Ovary (tissue), 9 donors: ENCODE results near the gene LMAN2. TPM values are rescaled to one million over a fixed set of nuclear protein-coding genes. Genes with fewer than 3 reads are reported as not detected.

Source experiments
- DNase-seq, 5 donors: peaks; one replicate each; pipeline ENCODE4 v3.0.0-alpha.2; 2019 to 2020
- H3K27ac ChIP-seq, 2 donors: fragments of 200-600 bp; one replicate each; pipeline versions ENCODE4 v1.5.1 to v1.8.0; 2019 to 2022
- H3K27me3 ChIP-seq: fragments of 200-600 bp; one replicate; pipeline ENCODE4 v1.8.0; 2022
- H3K36me3 ChIP-seq: fragments of 200-600 bp; sonication (generic); one replicate; pipeline ENCODE4 v1.5.1; 2019
- H3K4me1 ChIP-seq: one replicate; pipeline ENCODE4 v1.8.1; 2013; ENCODE audit warnings: mild to moderate bottlenecking, moderate library complexity; ENCODE audit not compliant: insufficient read depth
- H3K4me3 ChIP-seq: fragments of 200-600 bp; sonication (generic); one replicate; pipeline ENCODE4 v1.5.1; 2017
- H3K9me3 ChIP-seq, 2 donors: fragments of 200-600 bp in 1 of 2; sonication (generic) in 1 of 2; one replicate each; pipeline versions ENCODE4 v1.5.1 to v1.8.1; 2013 to 2019; ENCODE audit warnings: mild to moderate bottlenecking in 1 of 2, moderate library complexity in 1 of 2
- EP300 ChIP-seq: sonication (generic); formaldehyde crosslinking; IDR thresholded peaks from one replicate; pipeline ENCODE4 v1.6.1; 2017; ENCODE audit warnings: antibody characterized with exemption
- POLR2A ChIP-seq: fragments of 450-650 bp; IDR thresholded peaks from one replicate; pipeline ENCODE4 v1.6.1; 2017; ENCODE audit warnings: antibody characterized with exemption, mild to moderate bottlenecking, moderate library complexity
- WGBS, 3 donors: extraction: QIAGEN DNeasy Blood & Tissue Kit in 1 of 3; methylation state at CpG; one replicate each; pipeline versions ENCODE4 v1.1.5 to v1.1.7; 2013 to 2017; 5-methylcytosine and 5-hydroxymethylcytosine counted together
- intact Hi-C, 4 donors: fragments of 100-400 bp; cut with DNase I; formaldehyde crosslinking; loops; one replicate each; pipeline versions ENCODE4 v1.11.0 to v1.15.1; 2022 to 2023
- polyA plus RNA-seq, 2 donors: library from polyadenylated mRNA; stranded (reverse); fragments of 200-250 nt in 1 of 2; fragments of 350-450 nt in 1 of 2; fragmentation: Illumina TruSeq in 1 of 2; extraction: RNeasy Lipid Tissue Mini Kit (QIAGEN cat#74804) in 1 of 2; gene quantifications; one replicate each; pipeline ENCODE4 v1.2.3, GENCODE V29; 2013 to 2014
- total RNA-seq, 7 donors: library from RNA; depleted of rRNA in 2 of 7; stranded (reverse); fragments of >200 nt in 2 of 7; fragmentation: NEBNext Ultra II Directional in 3 of 7; extraction: Animal tissue kit (Norgen Biotek cat#: 25700) in 3 of 7; gene quantifications; one replicate each; pipeline versions ENCODE4 v1.1.0 to v1.2.4, GENCODE V29; 2016 to 2023
- TF ChIP-seq, protein P1 (sequence below), 3 donors: fragments of 450-650 bp in 2 of 3; fragments of 200-600 bp in 1 of 3; IDR thresholded peaks; one replicate each; pipeline versions ENCODE4 v1.5.1 to v1.8.0; 2016 to 2022; ENCODE audit warnings: antibody characterized with exemption in 3 of 3, mild to moderate bottlenecking in 1 of 3
- donor health status: DM: no; HTN: no; CAD: no; lungs with moderate emphysema.
- donor health status: DM: no; HTN: no; CAD: no.
- donor health status: Bipolar disorder and iron deficiency.
- donor health status: DM: yes; HTN: yes; CAD: no.
- donor health status: DM: no; HTN: no; CAD: no.
- donor health status: DM: yes; HTN: yes; CAD: no.

LMAN2 gene
- total and polyA plus RNA-seq, 9 donors, result 63.5 to 154 (median 93.5) TPM

DNA sequence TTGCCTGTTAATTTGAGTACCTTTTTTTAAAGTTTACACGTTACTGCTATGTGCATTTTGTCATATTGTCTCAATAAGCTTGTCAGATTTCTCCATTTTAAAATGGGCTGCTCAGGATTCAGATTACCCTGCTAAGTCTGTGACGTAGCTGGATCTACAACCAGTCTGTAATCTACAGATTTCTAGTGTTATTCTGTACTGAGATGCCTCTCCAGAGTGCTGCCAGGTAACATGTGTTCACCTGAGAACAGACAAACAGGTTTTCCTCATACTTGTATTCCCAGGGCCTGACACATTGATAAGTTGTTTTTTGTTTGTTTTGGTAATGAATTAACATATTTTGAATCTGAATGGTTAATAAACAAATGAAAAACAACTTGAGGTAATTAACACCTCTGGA, 63.3 kb downstream of the LMAN2 start:
- Histone ChIP-seq H3K4me3 (no peak overlapping the region), H3K9me3 (no peaks in the 10 kb centered on the region), H3K27ac (no peak overlapping the region), H3K4me1 (no peaks in the 10 kb centered on the region), H3K36me3 (no peaks in the 10 kb centered on the region), H3K27me3 (no peaks in the 10 kb centered on the region)
- DNase-seq, result no peak
- TF ChIP-seq, protein P1, sequence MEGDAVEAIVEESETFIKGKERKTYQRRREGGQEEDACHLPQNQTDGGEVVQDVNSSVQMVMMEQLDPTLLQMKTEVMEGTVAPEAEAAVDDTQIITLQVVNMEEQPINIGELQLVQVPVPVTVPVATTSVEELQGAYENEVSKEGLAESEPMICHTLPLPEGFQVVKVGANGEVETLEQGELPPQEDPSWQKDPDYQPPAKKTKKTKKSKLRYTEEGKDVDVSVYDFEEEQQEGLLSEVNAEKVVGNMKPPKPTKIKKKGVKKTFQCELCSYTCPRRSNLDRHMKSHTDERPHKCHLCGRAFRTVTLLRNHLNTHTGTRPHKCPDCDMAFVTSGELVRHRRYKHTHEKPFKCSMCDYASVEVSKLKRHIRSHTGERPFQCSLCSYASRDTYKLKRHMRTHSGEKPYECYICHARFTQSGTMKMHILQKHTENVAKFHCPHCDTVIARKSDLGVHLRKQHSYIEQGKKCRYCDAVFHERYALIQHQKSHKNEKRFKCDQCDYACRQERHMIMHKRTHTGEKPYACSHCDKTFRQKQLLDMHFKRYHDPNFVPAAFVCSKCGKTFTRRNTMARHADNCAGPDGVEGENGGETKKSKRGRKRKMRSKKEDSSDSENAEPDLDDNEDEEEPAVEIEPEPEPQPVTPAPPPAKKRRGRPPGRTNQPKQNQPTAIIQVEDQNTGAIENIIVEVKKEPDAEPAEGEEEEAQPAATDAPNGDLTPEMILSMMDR (IDR thresholded peaks at IDR 0.05), result no peak
- TF ChIP-seq EP300, result no peak
- TF ChIP-seq POLR2A, result no peak
- 76 to 88% (median 87%) methylated on average over 2 of the region's 2 CpGs for WGBS, 3 donors
- intact Hi-C loops, result no loop called here

Other genes starting within 250 kb of the LMAN2 start
- 100 to 1,000 TPM in 1 of 7 donors, 10 to 100 TPM in 6; 25.6 to 110 (median 83.2) TPM for gene NSD1, start 217.9 kb downstream of the LMAN2 start, total RNA-seq
- 10 to 100 TPM; 11.5 to 28.0 TPM for gene NSD1, start 217.9 kb downstream of the LMAN2 start, polyA plus RNA-seq
- gene RAB24, start 47.9 kb downstream of the LMAN2 start, total RNA-seq, result 10 to 100 TPM; 23.3 to 40.4 (median 26.8) TPM
- 10 to 100 TPM; 17.0 to 40.4 TPM for gene RAB24, start 47.9 kb downstream of the LMAN2 start, polyA plus RNA-seq
- 10 to 100 TPM; 42.8 to 96.8 (median 74.6) TPM for gene PRELID1, start 47.9 kb downstream of the LMAN2 start, total RNA-seq
- gene PRELID1, start 47.9 kb downstream of the LMAN2 start, polyA plus RNA-seq, result 10 to 100 TPM; 65.0 to 77.6 TPM
- gene MXD3, start 39.8 kb downstream of the LMAN2 start, total RNA-seq, result 1 to 10 TPM; 3.2 to 9.8 (median 6.2) TPM
- gene MXD3, start 39.8 kb downstream of the LMAN2 start, polyA plus RNA-seq, result 1 to 10 TPM in 1 of 2 donors, under 1 TPM in 1; 0.30 to 6.0 TPM
- 10 to 100 TPM in 1 of 7 donors, 1 to 10 TPM in 6; 4.0 to 27.0 (median 8.0) TPM for gene RGS14, start 6.3 kb upstream of the LMAN2 start, total RNA-seq
- 1 to 10 TPM in 1 of 2 donors, under 1 TPM in 1; 0.73 to 6.2 TPM for gene RGS14, start 6.3 kb upstream of the LMAN2 start, polyA plus RNA-seq
- gene SLC34A1, start 32.8 kb upstream of the LMAN2 start, total RNA-seq, result not detected
- gene SLC34A1, start 32.8 kb upstream of the LMAN2 start, polyA plus RNA-seq, result not detected
- not detected for gene PFN3, start 49.0 kb upstream of the LMAN2 start, total RNA-seq
- not detected for gene PFN3, start 49.0 kb upstream of the LMAN2 start, polyA plus RNA-seq
- gene F12, start 57.9 kb upstream of the LMAN2 start, total RNA-seq, result 1 to 10 TPM in 1 of 7 donors, under 1 TPM in 1, not detected in 5; 0.28 to 1.7 TPM
- not detected for gene F12, start 57.9 kb upstream of the LMAN2 start, polyA plus RNA-seq
- 10 to 100 TPM; 13.6 to 30.3 (median 21.7) TPM for gene GRK6, start 75.0 kb upstream of the LMAN2 start, total RNA-seq
- 10 to 100 TPM in 1 of 2 donors, 1 to 10 TPM in 1; 5.9 to 15.3 TPM for gene GRK6, start 75.0 kb upstream of the LMAN2 start, polyA plus RNA-seq
- gene PRR7, start 95.1 kb upstream of the LMAN2 start, total RNA-seq, result 10 to 100 TPM in 1 of 7 donors, 1 to 10 TPM in 5, under 1 TPM in 1; 0.66 to 11.4 (median 2.1) TPM
- under 1 TPM in 1 of 2 donors, not detected in 1; 0.51 TPM for gene PRR7, start 95.1 kb upstream of the LMAN2 start, polyA plus RNA-seq
- 10 to 100 TPM; 35.1 to 91.6 (median 57.0) TPM for gene DBN1, start 122.0 kb upstream of the LMAN2 start, total RNA-seq
- gene DBN1, start 122.0 kb upstream of the LMAN2 start, polyA plus RNA-seq, result 10 to 100 TPM; 18.4 to 55.4 TPM
- 100 to 1,000 TPM in 4 of 7 donors, 10 to 100 TPM in 3; 32.7 to 243 (median 151) TPM for gene PDLIM7, start 145.9 kb upstream of the LMAN2 start, total RNA-seq
- gene PDLIM7, start 145.9 kb upstream of the LMAN2 start, polyA plus RNA-seq, result 10 to 100 TPM; 25.7 to 83.3 TPM
- 1 to 10 TPM; 1.3 to 7.2 (median 2.5) TPM for gene DOK3, start 158.2 kb upstream of the LMAN2 start, total RNA-seq
- gene DOK3, start 158.2 kb upstream of the LMAN2 start, polyA plus RNA-seq, result 1 to 10 TPM; 1.8 to 4.2 TPM
- 100 to 1,000 TPM in 1 of 7 donors, 10 to 100 TPM in 6; 63.5 to 104 (median 76.0) TPM for gene DDX41, start 165.3 kb upstream of the LMAN2 start, total RNA-seq
- 10 to 100 TPM; 58.3 to 63.6 TPM for gene DDX41, start 165.3 kb upstream of the LMAN2 start, polyA plus RNA-seq
- gene FAM193B, start 202.9 kb upstream of the LMAN2 start, total RNA-seq, result 10 to 100 TPM; 50.2 to 77.6 (median 64.3) TPM
- 10 to 100 TPM; 14.8 to 77.3 TPM for gene FAM193B, start 202.9 kb upstream of the LMAN2 start, polyA plus RNA-seq
- gene TMED9, start 240.5 kb upstream of the LMAN2 start, total RNA-seq, result 100 to 1,000 TPM in 2 of 7 donors, 10 to 100 TPM in 5; 54.0 to 112 (median 80.7) TPM
- 10 to 100 TPM; 68.5 to 80.3 TPM for gene TMED9, start 240.5 kb upstream of the LMAN2 start, polyA plus RNA-seq
- gene B4GALT7, start 248.5 kb upstream of the LMAN2 start, total RNA-seq, result 10 to 100 TPM; 18.0 to 40.0 (median 27.2) TPM
- 10 to 100 TPM in 1 of 2 donors, 1 to 10 TPM in 1; 8.5 to 28.7 TPM for gene B4GALT7, start 248.5 kb upstream of the LMAN2 start, polyA plus RNA-seq